Neuron (in vitro differentiated cells): ENCODE results near the gene APOBR.
"Not testable (repeated sequence)": the region's sequence is repeated elsewhere in the genome, so short reads cannot be mapped to it uniquely, and the experiment has no call there.

Source experiments
- H2AFZ ChIP-seq: one replicate; pipeline ENCODE4 v1.6.1; 2013; ENCODE audit warnings: low read depth, mild to moderate bottlenecking, inconsistent platforms, low read length, moderate library complexity
- H3K27me3 ChIP-seq: one replicate; pipeline ENCODE4 v1.6.1; 2013; ENCODE audit warnings: low read length; ENCODE audit not compliant: insufficient read depth
- H3K36me3 ChIP-seq: one replicate; pipeline ENCODE4 v1.6.1; 2013; ENCODE audit warnings: low read length; ENCODE audit not compliant: insufficient read depth
- H3K4me1 ChIP-seq: one replicate; pipeline ENCODE4 v1.6.1; 2013; ENCODE audit warnings: low read length; ENCODE audit not compliant: insufficient read depth
- H3K4me3 ChIP-seq: 2 replicates; pipeline ENCODE4 v1.5.1; 2013; ENCODE audit warnings: mild to moderate bottlenecking, low read length, moderate library complexity
- H3K9me3 ChIP-seq: one replicate; pipeline ENCODE4 v1.6.1; 2013; ENCODE audit warnings: low read length

APOBR gene

DNA sequence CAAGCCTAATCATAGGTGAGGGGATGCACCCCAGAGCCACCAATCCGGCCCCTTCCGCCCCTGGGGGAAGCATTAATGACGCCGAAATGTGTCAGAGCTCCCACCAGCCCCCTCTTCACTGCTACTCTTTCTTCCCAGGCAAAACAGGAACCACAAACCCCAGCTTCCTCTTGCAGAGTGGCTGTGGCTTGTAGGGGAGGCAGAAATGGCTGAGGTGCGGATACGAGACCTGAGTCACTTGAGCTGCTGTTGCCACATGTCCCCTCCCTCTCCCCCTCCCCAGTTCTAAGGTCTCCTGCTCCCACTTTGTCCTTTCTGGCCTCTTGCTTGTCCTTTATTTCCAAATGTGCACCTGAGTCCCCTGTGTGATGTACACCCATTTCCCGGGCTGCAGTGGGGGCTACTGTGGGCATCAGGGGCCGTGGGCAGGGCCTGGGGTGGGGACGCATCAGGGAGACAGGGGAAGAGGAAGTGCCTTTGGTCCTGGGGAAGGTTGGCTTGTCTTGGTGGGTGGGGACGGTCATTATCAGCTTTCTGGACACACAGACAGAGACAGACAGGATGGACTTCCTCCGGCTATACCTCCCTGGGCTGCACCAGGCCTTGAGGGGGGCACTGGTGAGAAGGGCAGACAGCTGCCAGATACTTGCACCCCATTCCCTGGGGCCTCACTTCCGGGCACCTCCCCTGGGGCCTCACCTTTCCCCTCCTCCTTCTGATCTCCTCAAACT, at the start of gene APOBR:
Gene APOBR, plus strand, starts transcription at position 523 of the 731 bp plus-strand sequence. Its CDS starts 39 bp downstream, at position 562.
- Histone ChIP-seq H3K4me1 (peaks cover 3% of the 10 kb centered on the region), H2AFZ (no peak within 1 kb of the TSS), H3K27me3 (peaks cover 11% of the 10 kb centered on the region), H3K36me3 (no peaks in the 10 kb centered on the region), H3K4me3 (no peak within 1 kb of the TSS), H3K9me3 (no peaks in the 10 kb centered on the region)

GRCh38 chr16:28446388-28446787, 48.1 kb upstream of the APOBR start:
- H3K36me3 ChIP-seq, H3K4me3 ChIP-seq, H3K9me3 ChIP-seq, H3K4me1 ChIP-seq, H2AFZ ChIP-seq, H3K27me3 ChIP-seq: not testable (repeated sequence)

- not testable (repeated sequence) for H3K9me3 ChIP-seq, H3K27me3 ChIP-seq, H3K4me1 ChIP-seq, H2AFZ ChIP-seq, H3K36me3 ChIP-seq, H3K4me3 ChIP-seq
Observed at GRCh38 chr16:28447081-28447480, 47.4 kb upstream of the APOBR start.

DNA sequence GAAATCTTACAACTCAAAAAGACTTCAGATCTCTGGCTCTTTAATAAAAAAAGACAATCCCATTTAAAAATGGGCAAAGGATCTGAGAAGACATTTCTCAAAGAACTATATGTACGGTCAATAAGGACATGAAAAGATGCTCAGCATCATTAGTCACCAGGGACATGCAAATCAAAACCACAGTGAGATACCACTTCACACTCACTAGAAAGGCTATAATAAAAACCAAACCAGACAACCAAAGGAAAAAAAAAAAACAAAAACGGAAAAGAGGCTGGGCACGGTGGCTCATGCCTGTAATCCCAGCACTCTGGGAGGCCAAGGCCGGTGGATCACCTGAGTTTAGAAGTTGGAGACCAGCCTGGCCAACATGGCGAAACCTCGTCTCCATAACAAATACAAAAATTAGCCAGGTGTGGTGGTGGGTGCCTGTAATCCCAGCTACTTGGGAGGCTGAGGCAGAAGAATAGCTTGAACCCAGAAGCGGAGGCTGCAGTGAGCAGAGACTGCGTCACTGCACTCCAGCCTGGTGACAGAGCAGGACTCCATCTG, 20.7 kb upstream of the APOBR start:
- H3K36me3 ChIP-seq: peaks cover 20% of the 10 kb centered on the region
- H3K9me3 ChIP-seq: no peaks in the 10 kb centered on the region
- no peak overlapping the region for H2AFZ ChIP-seq
- no peak overlapping the region for H3K4me3 ChIP-seq
- no peaks in the 10 kb centered on the region for H3K27me3 ChIP-seq
- H3K4me1 ChIP-seq: no peaks in the 10 kb centered on the region

- Histone ChIP-seq H3K27me3 (no peaks in the 10 kb centered on the region), H3K4me1 (no peaks in the 10 kb centered on the region), H3K4me3 (no peak overlapping the region), H2AFZ (no peak overlapping the region), H3K36me3 (peaks cover 25% of the 10 kb centered on the region), H3K9me3 (no peaks in the 10 kb centered on the region)
Observed at GRCh38 chr16:28475221-28475620, 19.2 kb upstream of the APOBR start.

DNA sequence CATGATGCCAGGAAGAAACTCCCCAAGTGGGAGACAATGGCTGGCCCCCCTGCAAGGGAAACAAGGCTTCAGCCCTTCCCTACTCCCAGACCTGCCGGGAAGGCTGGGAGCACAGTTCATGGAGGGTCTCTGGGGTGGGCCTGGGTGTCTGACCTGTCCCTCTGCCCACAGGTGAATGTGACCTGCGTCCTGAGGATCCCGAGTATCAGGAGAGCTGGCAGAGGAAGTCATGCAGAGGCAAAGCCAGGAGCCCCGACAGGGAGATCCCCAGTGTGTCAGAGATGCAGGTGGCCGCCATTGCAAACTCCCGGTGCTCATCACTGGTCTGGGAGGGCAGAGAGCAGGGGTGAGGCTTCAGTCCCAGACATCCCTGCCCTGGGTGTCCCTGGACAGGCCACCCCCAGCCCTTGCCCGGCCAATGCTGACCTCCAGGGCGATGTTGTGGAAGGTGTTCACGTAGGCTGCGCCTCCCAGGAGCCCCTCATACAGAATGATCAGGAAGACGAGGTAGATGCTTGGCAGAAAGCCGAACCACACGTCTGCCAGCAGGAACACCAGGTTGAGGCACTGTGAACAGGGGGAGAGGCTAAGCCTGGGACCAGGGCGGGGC, 17.0 kb upstream of the APOBR start:
- Histone ChIP-seq H3K4me1 (no peaks in the 10 kb centered on the region), H2AFZ (no peak overlapping the region), H3K9me3 (no peaks in the 10 kb centered on the region), H3K27me3 (no peaks in the 10 kb centered on the region), H3K36me3 (peaks cover 33% of the 10 kb centered on the region), H3K4me3 (no peak overlapping the region)

- Histone ChIP-seq H3K4me3 (no peak overlapping the region), H3K4me1 (no peaks in the 10 kb centered on the region), H3K27me3 (no peaks in the 10 kb centered on the region), H3K9me3 (no peaks in the 10 kb centered on the region), H3K36me3 (peaks cover 35% of the 10 kb centered on the region), H2AFZ (no peak overlapping the region)
Observed at GRCh38 chr16:28478506-28479180, 15.8 kb upstream of the APOBR start.

DNA sequence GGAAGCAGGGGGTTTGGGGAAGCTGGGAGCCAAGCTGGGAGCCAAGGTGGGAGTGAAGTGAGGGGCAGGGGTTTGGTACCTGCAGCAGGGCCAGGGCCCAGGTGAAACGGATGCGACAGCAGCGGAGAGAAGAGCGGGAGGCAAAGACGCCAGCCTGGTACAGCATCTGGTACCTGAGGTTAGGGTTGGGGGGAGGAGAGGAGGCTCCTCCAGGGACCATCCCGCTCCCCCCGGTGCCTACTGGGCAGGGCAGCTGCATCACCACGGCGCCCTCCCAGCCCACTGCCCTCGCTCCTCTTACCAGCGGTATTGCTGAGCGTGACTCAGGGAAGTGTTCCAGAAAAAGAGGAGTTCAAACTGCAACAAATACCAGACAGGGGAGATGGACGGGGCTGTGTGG, 12.4 kb upstream of the APOBR start:
- Histone ChIP-seq H3K9me3 (no peaks in the 10 kb centered on the region), H2AFZ (no peak overlapping the region), H3K4me3 (no peak overlapping the region), H3K4me1 (no peaks in the 10 kb centered on the region), H3K36me3 (peaks cover 33% of the 10 kb centered on the region), H3K27me3 (no peaks in the 10 kb centered on the region)

DNA sequence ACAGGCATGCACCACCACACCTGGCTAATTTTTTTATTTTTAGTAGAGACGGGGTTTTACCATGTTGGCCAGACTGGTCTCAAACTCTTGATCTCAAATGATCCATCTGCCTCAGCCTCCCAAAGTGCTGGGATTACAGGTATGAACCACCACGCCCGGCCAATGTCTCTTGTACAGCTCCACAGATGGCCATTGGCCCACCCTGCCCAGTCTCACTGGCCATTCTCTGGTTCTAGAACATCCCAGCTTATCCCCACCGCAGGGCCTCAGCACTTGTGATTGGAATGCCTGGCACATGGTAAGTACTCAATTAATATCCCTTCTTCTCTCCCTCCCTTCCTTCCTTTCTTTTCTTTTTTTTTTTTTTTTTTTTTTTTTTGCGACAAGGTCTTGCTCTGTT, 11.1 kb upstream of the APOBR start:
- not testable (repeated sequence) for H3K27me3 ChIP-seq, H3K9me3 ChIP-seq, H3K4me3 ChIP-seq, H3K4me1 ChIP-seq, H2AFZ ChIP-seq
- H3K36me3 ChIP-seq: peaks cover 32% of the 10 kb centered on the region

DNA sequence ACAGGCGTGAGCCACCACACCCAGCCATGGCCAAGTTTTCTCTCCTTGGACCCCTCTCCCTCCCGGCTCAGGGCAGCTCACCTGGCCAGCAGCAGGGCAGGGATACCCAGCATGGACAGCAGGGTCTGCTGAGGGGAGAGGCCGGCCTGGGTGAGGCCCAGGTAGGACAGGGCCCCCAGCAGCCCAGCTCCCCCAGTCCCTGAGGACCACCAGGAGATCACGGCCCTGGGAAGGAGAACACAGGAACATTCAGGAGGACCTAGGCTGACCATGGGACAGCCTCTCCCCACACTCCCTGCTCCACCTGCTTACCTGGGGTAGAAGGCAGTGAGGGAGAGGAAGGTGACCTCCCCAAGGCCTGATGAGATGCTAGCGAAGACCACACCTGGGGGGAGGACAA, 8.2 kb upstream of the APOBR start:
- no peak overlapping the region for H3K4me3 ChIP-seq
- H3K36me3 ChIP-seq: peaks cover 32% of the 10 kb centered on the region
- H3K9me3 ChIP-seq: no peaks in the 10 kb centered on the region
- no peaks in the 10 kb centered on the region for H3K27me3 ChIP-seq
- H3K4me1 ChIP-seq: peaks cover 3% of the 10 kb centered on the region
- H2AFZ ChIP-seq: no peak overlapping the region

GRCh38 chr16:28491230-28491969, 3.0 kb upstream of the APOBR start:
- Histone ChIP-seq H3K4me1 (peaks cover 3% of the 10 kb centered on the region), H3K27me3 (peaks cover 6% of the 10 kb centered on the region), H3K4me3 (peak overlapping the region; percentile 96), H2AFZ (peak overlapping the region; percentile 95), H3K36me3 (peaks cover 15% of the 10 kb centered on the region), H3K9me3 (no peaks in the 10 kb centered on the region)

- Histone ChIP-seq H2AFZ (peak within 1 kb of the TSS; percentile 95), H3K36me3 (peaks cover 14% of the 10 kb centered on the region), H3K9me3 (no peaks in the 10 kb centered on the region), H3K4me3 (peak within 1 kb of the TSS; percentile 96), H3K27me3 (peaks cover 6% of the 10 kb centered on the region), H3K4me1 (peaks cover 3% of the 10 kb centered on the region)
Observed at GRCh38 chr16:28491970-28492474, 2.4 kb upstream of the APOBR start, which contains the start of gene CLN3. TSS of gene CLN3 (minus strand) at chr16:28492074. CDS start at chr16:28491759, 315 bp downstream.
